Body of pancreas (tissue), 4 donors: ENCODE results near the gene CDH12. TPM values are rescaled to one million over a fixed set of nuclear protein-coding genes. Genes with fewer than 3 reads are reported as not detected.

Source experiments
- ATAC-seq: fragments of 150-250 bp; one replicate; pipeline ENCODE4 v1.9.1; 2016
- DNase-seq, 4 donors: peaks; one replicate each; pipeline ENCODE4 v3.0.0-alpha.2; 2019
- H3K27ac ChIP-seq, 4 donors: fragments of 200-600 bp; sonication (generic); 1 replicate in 3 of 4; 2 replicates in 1 of 4; pipeline versions ENCODE4 v1.5.1 to v1.6.1; 2016 to 2019; ENCODE audit warnings: mild to moderate bottlenecking in 1 of 4, mixed read lengths in 1 of 4, moderate library complexity in 1 of 4
- H3K27me3 ChIP-seq, 2 donors: fragments of 200-600 bp; sonication (generic); one replicate each; pipeline ENCODE4 v1.6.0; 2016; ENCODE audit warnings: mild to moderate bottlenecking in 1 of 2
- H3K36me3 ChIP-seq, 2 donors: fragments of 200-600 bp; sonication (generic); replicated peaks in 1 of 2; 2 replicates each; pipeline ENCODE4 v1.5.1; 2016; ENCODE audit warnings: low read depth in 2 of 2; ENCODE audit not compliant: insufficient read depth in 1 of 2
- H3K4me1 ChIP-seq: fragments of 200-600 bp; sonication (generic); one replicate; pipeline ENCODE4 v1.6.0; 2016
- H3K4me3 ChIP-seq, 2 donors: fragments of 200-600 bp; sonication (generic); 1 replicate in 1 of 2; 2 replicates in 1 of 2; pipeline ENCODE4 v1.5.1; 2016 to 2019
- H3K9me3 ChIP-seq, 3 donors: fragments of 200-600 bp; sonication (generic); 1 replicate in 2 of 3; 2 replicates in 1 of 3; pipeline ENCODE4 v1.5.1; 2016
- POLR2A ChIP-seq, 3 donors: fragments of 450-650 bp; IDR thresholded peaks; one replicate each; pipeline ENCODE4 v1.6.1; 2016; ENCODE audit warnings: antibody characterized with exemption in 3 of 3, mild to moderate bottlenecking in 2 of 3
- WGBS, 2 donors: methylation state at CpG; one replicate each; pipeline ENCODE4 v1.1.5; 2017; 5-methylcytosine and 5-hydroxymethylcytosine counted together
- intact Hi-C: fragments of 100-400 bp; cut with DNase I; formaldehyde crosslinking; loops from one replicate; pipeline ENCODE4 v1.15.1; 2023
- total RNA-seq, 2 donors: library from RNA; depleted of rRNA; stranded (reverse); fragments of >200 nt; gene quantifications; one replicate each; pipeline ENCODE4 v1.1.0, GENCODE V29; 2016
- TF ChIP-seq, protein P1 (sequence below), 7 experiments: fragments of 450-650 bp in 4 of 7; fragments of 200-600 bp in 3 of 7; sonication (generic) in 3 of 7; IDR thresholded peaks; one replicate each; pipeline ENCODE4 v1.5.1; 2016 to 2019; ENCODE audit warnings: antibody characterized with exemption in 7 of 7

CDH12 gene
- total RNA-seq, 2 donors from 2014 or later: not detected

DNA sequence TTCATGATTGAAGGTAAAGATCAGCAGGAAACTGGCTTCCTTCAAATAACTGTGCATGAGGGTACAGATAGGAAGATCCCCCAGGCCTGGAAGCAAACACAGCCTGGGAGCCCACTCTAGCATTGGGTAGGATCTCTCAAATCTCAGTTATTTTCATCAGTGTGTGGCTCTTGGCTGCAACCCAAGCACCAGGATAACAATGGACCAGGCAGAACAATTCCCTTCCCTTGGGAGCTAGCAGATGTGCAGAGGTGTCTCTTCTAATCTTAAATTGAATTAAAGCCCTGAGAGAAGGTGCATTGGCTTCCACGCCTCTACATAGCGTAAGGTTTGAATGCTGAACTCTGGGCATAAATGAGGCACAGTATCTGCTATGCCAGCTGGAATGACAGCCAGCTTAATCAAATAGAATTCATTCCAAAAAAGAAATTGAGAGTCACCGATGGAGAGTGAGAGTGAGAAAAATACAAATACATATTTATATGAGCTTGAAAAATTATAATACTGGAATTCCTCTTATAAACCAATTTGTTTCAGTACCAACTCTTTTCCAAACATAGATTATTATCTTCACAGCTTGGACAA is 957.3 kb downstream of the CDH12 start:
- intact Hi-C loops: no loop called here
- WGBS, 2 donors: 25 to 47% methylated on average over 3 of the region's 3 CpGs
- H3K9me3 ChIP-seq: no peaks in the 10 kb centered on the region
- ATAC-seq (no peak), DNase-seq (no peak)
- H3K27me3 ChIP-seq: no peaks in the 10 kb centered on the region
- TF ChIP-seq, protein P1, sequence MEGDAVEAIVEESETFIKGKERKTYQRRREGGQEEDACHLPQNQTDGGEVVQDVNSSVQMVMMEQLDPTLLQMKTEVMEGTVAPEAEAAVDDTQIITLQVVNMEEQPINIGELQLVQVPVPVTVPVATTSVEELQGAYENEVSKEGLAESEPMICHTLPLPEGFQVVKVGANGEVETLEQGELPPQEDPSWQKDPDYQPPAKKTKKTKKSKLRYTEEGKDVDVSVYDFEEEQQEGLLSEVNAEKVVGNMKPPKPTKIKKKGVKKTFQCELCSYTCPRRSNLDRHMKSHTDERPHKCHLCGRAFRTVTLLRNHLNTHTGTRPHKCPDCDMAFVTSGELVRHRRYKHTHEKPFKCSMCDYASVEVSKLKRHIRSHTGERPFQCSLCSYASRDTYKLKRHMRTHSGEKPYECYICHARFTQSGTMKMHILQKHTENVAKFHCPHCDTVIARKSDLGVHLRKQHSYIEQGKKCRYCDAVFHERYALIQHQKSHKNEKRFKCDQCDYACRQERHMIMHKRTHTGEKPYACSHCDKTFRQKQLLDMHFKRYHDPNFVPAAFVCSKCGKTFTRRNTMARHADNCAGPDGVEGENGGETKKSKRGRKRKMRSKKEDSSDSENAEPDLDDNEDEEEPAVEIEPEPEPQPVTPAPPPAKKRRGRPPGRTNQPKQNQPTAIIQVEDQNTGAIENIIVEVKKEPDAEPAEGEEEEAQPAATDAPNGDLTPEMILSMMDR (IDR thresholded peaks at IDR 0.05): no peak
- TF ChIP-seq POLR2A (IDR thresholded peaks at IDR 0.05): no peak
- H3K4me3 ChIP-seq: no peak overlapping the region
- no peaks in the 10 kb centered on the region for H3K36me3 ChIP-seq
- no peak overlapping the region for H3K27ac ChIP-seq
- H3K4me1 ChIP-seq: no peaks in the 10 kb centered on the region

DNA sequence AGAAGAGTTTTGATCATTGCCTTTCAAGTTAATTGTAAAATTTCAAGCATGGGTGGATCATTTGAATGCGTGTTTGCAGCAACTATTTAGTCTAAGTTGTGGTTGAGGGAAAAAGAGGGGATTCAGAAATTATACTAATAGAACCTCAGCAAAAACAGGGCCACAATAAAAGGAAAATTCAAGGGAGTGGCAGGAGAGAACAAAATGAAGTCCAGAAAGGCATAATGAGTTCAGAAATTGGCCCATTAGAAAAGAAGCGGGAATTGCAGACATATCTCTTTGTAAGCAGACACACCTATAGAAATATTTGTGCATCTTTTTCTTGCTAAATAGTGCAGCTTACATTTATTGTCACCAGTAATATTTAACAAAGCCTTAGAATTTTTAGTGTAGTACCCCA is 960.0 kb downstream of the CDH12 start:
- no peak overlapping the region for H3K27ac ChIP-seq
- H3K4me1 ChIP-seq: no peaks in the 10 kb centered on the region
- WGBS, 2 donors: 90 to 91% methylated on average over 2 of the region's 2 CpGs
- H3K4me3 ChIP-seq: no peak overlapping the region
- no peak for ATAC-seq
- no peaks in the 10 kb centered on the region for H3K9me3 ChIP-seq
- no peak for DNase-seq
- no peaks in the 10 kb centered on the region for H3K27me3 ChIP-seq
- intact Hi-C loops: no loop called here
- TF ChIP-seq, protein P1 (IDR thresholded peaks at IDR 0.05): no peak
- no peak for TF ChIP-seq POLR2A (IDR thresholded peaks at IDR 0.05)
- H3K36me3 ChIP-seq: no peaks in the 10 kb centered on the region

DNA sequence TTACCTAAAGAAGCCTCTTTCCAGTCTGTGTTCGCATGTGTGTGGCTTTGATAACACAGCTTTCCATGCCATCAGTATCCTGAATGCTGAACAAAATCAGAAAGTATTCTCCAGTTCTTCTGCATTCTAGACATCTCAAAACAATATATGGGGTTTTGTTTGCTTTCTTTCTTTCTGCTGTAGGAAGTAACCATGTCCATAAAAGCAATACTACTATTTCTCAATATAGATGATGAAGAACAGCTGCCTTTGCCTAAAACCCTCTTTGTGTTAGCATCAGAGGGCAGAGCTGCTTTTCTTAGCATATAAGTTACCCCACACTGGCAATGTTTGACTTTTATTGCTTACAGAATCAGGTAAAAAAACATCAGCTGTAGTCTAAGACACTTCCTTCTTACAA is 963.6 kb downstream of the CDH12 start:
- Histone ChIP-seq H3K27ac (no peak overlapping the region), H3K4me1 (no peaks in the 10 kb centered on the region), H3K27me3 (no peaks in the 10 kb centered on the region), H3K4me3 (no peak overlapping the region), H3K9me3 (no peaks in the 10 kb centered on the region), H3K36me3 (no peaks in the 10 kb centered on the region)
- WGBS, 2 donors: 35 to 53% methylated on average over 1 of the region's 1 CpG
- no peak for DNase-seq
- TF ChIP-seq, protein P1 (IDR thresholded peaks at IDR 0.05): no peak
- TF ChIP-seq POLR2A (IDR thresholded peaks at IDR 0.05): no peak
- ATAC-seq: no peak
- intact Hi-C loops: no loop called here

DNA sequence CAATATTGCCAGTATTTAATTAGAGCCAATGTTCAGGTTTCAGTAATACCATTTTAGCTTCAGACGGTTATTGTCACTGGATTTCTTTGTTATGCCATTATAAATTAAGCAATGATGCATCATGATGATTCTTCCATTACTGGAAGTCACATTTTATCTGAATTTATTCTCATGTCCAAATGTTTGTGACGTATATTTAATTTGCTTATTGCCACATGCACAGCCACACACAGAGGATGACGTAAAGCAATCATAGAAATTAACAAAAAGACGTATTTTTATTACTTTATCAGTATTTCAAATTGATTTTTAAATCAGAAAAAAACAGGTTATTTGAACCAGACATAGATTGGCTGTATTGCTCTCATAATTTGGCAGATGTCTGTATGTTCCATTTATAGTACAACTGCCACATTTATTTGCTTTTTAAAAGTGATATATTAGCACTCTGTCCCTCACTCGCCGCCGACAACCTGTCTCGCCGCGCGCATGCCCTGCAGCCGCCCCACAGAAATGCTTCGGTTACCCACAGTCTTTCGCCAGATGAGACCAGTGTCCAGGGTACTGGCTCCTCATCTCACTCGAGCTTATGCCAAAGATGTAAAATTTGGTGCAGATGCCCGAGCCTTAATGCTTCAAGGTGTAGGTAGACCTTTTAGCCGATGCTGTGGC is 970.9 kb downstream of the CDH12 start:
- TF ChIP-seq POLR2A (IDR thresholded peaks at IDR 0.05): no peak
- TF ChIP-seq, protein P1 (IDR thresholded peaks at IDR 0.05): no peak
- intact Hi-C loops: no loop called here
- H3K27ac ChIP-seq: no peak overlapping the region
- H3K27me3 ChIP-seq: no peaks in the 10 kb centered on the region
- H3K4me1 ChIP-seq: no peaks in the 10 kb centered on the region
- no peaks in the 10 kb centered on the region for H3K9me3 ChIP-seq
- H3K36me3 ChIP-seq: no peaks in the 10 kb centered on the region
- ATAC-seq: no peak
- H3K4me3 ChIP-seq: no peak overlapping the region
- DNase-seq: no peak
- 69 to 71% methylated on average over 16 to 17 of the region's 17 CpGs for WGBS, 2 donors

DNA sequence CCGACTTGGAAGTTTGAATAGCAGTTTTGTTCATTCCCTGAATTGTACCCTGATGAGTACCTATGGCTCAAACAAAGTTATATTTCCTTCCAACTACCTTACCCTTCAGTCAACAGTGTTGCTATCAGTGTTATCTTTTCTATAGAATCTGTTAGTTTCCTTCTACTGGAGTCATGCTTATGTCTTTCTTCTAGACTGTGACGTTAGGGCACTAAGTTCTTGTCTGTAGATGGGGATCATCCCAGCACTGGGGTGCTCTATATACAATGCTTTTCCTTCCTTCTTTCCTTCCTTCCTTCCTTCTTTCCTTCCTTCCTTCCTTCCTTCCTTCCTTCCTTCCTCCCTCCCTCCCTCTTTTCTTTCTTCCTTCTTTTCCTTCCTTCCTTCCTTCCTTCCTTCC is 973.0 kb downstream of the CDH12 start:
- TF ChIP-seq, protein P1 (IDR thresholded peaks at IDR 0.05): no peak
- TF ChIP-seq POLR2A (IDR thresholded peaks at IDR 0.05): no peak
- Histone ChIP-seq H3K9me3 (no peaks in the 10 kb centered on the region), H3K4me1 (no peaks in the 10 kb centered on the region), H3K27ac (no peak overlapping the region), H3K27me3 (no peaks in the 10 kb centered on the region), H3K4me3 (no peak overlapping the region), H3K36me3 (no peaks in the 10 kb centered on the region)
- DNase-seq (no peak), ATAC-seq (no peak)
- intact Hi-C loops: no loop called here
- WGBS, 2 donors: 69 to 74% methylated on average over 2 of the region's 2 CpGs
